DMS79 (cell line): ENCODE measurements around the gene PTPRO.

Experiments
- DNase-seq: peaks from one replicate; lab custom pipeline; 2025; lab: John Stamatoyannopoulos, UW

Gene PTPRO

GRCh38 chr12:15350643-15351042 is 28.3 kb downstream of the PTPRO start:
- DNase-seq = no peak

GRCh38 chr12:15355766-15356165 is 33.5 kb downstream of the PTPRO start:
- DNase-seq = no peak

DNA sequence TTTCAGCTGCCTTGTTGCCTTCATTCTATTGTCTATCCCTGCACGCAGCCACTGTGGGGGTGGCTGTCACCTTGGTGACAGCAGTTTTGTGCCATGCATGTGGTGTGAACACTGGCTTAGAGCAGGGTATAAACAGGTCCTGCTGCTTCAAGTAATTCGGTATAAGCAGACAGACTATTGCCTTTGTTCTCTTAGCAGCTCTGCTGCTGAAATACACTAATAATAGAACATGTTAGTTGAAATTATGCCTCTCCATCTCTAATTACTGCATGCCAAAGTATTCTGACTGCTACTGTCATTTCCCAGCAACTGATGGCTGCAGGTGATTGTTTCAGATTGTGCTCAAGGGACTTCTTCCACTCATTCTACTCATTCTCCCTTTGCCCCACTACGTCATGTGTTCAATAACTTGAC is 34.6 kb downstream of the PTPRO start:
- DNase-seq = peak; percentile 50

DNA sequence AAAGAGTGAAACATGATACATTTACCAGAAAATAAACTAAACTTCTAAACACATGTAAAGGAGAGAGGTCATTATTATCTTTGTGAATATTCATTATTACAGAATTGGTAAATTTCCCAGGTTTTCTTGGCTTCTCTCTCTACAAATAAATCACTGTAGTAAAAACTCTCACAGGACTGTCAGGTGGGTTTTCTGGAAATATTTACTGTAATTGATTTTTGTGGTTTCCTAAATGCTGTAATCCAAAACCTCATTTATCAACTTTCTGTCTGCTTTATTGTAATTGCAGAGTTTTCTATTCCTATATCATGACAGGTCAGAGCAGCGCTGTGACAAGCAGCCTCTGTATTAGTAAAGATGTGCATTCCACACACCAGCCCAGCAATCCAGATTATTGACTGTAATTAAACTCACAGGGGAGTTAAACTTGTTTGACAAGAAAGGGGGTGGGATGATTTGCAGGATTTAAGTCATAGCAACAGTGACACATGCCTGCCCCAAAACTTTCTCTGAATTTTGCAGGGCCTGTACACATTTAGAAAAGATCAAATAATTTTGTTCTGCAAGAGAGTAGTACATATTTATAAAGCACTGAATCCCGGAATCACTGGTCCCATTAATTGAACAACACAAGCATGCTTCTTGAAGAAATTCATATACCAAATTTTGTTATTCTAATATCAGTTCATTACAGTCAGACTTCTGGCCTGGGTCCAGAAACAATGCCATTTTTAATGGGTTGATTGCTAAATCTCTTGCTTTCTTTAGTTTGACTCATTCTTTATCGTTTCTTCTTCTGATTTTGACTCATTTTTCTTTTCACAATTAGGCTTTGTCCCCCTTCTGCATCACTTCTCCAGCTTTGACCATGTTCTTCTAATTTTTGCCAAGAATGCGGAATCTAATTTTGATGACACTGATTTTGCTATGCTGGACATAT is 42.2 kb downstream of the PTPRO start:
- DNase-seq = no peak

- DNase-seq = peak; percentile 24
These were observed 46.5 kb downstream of the PTPRO start for GRCh38 chr12:15368812-15369211.

DNA sequence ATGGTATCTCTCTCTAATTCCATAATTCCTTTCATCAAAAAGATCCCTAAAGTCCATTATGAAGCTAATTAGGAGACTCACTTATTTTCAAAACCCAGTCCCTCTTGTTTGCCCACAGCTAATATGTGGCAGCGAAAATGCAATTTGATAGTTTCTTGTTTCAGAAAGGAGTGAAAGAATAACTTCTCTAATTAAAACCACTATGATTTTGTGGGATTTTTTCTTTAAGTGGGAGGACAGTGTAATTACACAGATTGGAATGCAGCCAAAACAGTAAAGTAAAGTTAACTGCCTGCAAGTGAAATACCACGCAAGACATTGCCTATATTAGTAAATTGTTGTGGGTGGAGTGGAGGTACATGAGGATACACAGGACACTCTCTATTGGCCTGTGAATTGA is 50.0 kb downstream of the PTPRO start:
- DNase-seq = no peak

DNA sequence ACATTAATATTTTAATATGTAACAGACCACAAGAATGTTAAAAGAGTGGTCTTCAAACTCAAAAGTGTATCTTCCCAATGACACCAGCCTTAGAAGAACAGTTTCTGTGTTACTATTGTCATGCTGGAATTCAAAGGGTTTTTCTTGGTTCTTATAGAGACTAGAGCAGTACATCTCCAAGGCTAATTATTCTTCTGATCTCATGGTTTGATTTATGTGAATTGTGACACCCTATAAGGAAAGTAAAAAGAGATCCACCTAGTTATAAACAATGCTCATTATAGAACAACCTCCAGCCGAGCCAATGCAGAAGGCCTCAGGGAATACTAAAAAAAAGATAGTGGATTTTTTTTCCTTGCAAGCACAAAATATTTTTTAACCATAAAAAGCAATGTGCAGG is 65.5 kb downstream of the PTPRO start:
- no peak for DNase-seq

- no peak for DNase-seq
These were observed 67.3 kb downstream of the PTPRO start for GRCh38 chr12:15389561-15389960.

- no peak for DNase-seq
These were observed 70.7 kb downstream of the PTPRO start for GRCh38 chr12:15393037-15393436.

- DNase-seq = no peak
These were observed 71.7 kb downstream of the PTPRO start for GRCh38 chr12:15393995-15394394.

GRCh38 chr12:15404485-15404884 is 82.2 kb downstream of the PTPRO start:
- no peak for DNase-seq

DNA sequence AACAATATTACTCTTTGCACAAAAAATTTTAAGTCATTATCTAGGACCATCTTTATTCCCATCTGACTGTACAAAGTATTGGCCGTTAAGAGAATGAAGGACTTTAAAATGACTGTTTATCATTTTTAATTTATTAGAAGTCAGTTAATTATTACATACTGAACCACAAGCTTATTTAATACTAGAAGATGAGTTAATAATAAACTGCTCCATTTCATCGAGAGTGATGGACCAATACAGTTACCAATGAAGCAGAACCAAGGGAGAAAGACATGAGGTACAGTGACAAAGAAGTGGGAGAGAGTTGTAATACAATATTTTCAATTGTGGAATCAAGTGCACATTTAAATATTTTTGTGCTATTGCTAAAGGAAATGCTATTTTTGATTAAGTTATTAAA is 83.3 kb downstream of the PTPRO start:
- DNase-seq = no peak

DNA sequence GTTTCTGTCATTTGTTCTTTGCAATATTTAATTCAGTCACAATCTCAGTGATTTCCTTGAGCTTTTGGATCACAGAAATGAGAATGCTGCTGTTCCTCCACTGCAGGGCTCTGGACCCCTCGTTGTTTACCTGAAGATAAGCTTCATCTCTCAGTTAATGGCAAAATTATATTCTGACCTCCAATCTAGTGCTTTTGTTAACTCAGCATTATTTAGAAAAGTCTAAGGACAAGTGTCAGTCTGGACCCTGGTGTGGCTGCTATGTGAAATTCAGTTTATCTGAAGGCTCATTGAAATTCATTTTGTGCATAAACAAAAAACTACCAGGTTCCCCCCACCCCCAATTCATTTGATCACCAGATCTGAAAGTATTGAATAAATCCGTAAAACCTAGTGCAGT is 84.7 kb downstream of the PTPRO start:
- no peak for DNase-seq

DNA sequence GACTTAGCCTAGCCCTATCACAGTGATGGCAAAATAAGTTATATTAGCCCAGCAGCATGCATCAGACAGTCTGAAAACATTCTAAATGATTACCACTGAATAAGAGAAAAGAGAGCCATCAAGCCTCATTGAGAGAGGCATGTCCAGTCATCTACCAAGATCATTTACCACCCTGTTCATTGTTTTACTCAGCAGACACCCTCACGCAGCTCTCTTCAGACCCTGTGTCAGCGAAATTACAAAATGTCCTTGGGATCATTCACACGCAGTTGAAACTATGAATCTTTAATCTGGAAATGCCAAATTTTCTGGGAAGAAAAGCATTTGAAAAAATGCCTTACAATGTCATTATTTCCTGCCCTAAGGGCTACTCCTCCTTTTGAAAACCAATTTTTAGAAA is 89.5 kb downstream of the PTPRO start:
- DNase-seq = no peak

GRCh38 chr12:15417691-15418090 is 95.4 kb downstream of the PTPRO start:
- no peak for DNase-seq

DNA sequence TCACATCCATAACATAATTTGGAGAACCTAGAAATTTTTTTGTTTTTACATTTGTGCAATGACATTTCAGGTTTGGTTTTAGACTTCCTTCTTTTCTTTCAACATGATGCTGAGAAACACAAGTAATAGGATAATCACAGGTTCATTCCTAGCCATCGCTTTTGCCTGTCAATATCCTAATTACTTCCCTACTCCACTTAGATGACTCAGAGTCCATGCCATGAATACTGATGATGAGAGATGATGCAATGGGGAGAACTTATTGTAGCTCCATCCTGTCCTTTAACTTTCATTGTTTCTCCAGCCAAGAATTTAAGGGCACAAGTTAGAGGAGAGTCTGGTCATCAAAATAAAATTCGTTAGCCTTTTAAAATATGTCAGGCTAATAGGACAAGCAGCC is 101.3 kb downstream of the PTPRO start:
- DNase-seq = no peak

DNA sequence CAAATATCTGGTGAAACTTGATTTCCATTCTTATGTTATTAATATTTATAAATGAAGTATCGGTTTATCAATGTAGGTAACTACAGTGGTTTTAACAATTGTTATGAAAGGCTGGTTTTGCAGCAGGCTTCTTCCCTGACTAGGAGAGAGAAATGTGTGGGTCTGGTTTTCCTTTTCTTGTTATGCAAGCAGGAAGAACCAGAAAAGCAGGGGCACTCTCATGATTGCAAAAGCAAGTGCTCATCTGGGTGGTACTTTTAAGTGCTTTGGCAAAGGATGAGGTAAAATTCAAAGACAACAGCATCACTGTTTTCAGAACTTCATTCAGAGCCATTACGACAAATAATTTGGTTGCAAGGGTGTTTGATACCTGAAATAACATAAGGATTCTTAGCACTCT is 105.6 kb downstream of the PTPRO start:
- no peak for DNase-seq

GRCh38 chr12:15428632-15429031 is 106.3 kb downstream of the PTPRO start:
- no peak for DNase-seq

DNA sequence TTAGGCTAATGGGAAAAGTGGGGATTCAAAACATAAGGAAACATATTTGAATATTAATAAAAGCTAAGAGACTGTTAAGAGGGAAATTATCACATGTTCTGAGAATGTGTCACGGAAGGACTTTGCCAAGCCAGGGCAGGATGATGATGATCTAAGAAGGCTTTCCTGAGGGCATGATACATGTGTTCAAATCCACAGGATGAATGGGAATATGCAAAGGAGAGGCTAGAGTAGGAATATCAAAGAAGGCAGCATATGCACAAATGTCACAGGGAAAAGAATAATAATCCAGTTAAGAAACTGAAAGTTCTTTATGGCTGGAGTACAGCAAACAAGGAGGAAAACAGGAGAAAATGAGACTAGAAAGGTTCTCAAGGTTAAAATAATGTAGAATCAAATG is 107.0 kb downstream of the PTPRO start:
- no peak for DNase-seq

DNA sequence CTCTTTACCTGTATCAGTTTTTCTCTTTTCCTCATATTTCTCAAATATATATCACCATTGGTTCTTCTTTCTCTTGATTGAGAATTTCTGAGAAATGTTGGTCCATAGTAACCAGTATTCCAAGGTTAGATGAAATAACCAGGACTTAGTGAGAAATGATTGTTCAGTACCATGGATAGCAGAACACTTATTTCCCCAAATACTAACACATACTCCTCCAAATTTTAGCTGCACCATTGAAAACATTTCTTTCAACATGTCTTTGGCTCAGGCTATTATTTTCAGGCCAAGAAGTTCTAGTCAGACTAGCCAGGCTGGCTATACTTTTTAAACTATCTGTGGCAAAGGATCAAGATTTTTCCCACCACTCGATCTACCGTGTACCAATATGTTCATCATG is 113.3 kb downstream of the PTPRO start:
- no peak for DNase-seq

- DNase-seq = no peak
These were observed 117.2 kb downstream of the PTPRO start for GRCh38 chr12:15439459-15439858.

DNA sequence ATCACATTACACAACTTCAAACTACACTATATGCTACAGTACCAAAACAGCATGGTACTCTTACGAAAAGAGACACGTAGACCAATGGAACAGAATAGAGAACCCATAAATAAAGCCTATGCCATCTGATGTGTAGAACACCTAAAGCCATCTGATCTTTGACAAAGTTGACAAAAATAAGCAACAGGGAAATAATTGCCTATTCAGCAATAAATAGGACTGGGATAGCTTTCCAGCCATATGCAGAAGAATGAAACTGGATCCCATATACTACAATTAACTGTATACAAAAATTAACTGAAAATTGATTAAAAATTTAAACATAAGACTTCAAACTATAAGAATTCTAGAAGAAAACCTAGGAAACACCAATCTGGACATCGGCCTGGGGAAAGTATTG is 120.7 kb downstream of the PTPRO start:
- no peak for DNase-seq

- DNase-seq = no peak
These were observed 121.3 kb downstream of the PTPRO start for GRCh38 chr12:15443611-15444010.

GRCh38 chr12:15444523-15444922 is 122.2 kb downstream of the PTPRO start:
- no peak for DNase-seq
